ENCODE measurements around the gene MAPT. TPM values are rescaled to one million over a fixed set of nuclear protein-coding genes. Genes with fewer than 3 reads are reported as not detected.

MAPT gene
- total and polyA plus RNA-seq, 2 of the 13 experiments (the other 11 are each of a cell fraction or from before 2014, with no cell fraction given), result 2.1 to 2.8 TPM

DNA sequence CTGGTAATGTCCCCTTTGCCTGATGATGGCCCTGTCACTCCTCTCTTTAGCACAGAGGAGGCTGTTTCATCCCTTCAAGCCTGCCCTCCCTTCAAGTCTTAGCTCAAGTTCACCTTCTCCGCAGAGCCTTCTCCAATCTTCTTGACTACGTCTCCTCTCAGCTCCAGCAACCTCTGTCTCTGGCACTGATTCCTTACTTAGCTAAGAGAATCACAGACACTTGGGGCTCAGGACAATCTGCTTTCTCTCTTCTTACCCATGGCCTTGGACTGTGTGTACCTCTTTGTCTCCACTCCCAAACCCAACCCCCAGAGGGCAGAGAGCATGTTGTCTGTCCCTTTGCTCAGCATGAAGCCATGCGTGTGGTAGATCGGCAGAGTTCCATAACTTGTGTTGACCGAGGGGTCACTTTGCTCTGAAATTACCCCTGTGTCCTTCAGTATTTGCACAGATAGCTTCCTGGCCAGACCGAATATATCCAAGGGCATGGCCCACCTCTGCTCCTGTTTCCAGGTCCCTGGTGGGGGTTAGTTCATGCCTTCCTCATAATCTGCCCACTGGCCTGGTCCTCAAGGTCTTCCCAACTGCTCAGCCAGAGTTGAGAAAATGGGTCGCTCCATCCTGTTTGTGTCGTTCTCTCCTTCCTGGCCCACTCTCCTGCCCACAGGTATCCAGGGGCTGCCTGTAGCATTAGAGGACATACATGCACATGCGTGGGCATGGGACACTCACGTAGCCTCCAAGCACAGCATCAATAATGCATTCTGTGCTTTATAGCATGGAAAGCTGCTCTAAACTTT is 41.6 kb downstream of the MAPT start (continued):
- TF ChIP-seq KIAA2018 (CRISPR knock-in tag; IDR thresholded peaks at IDR 0.05; ENCODE audit: borderline replicate concordance) (no peak), ZNF225 (CRISPR knock-in tag; IDR thresholded peaks at IDR 0.05) (no peak; the same call in 1 of the 2 replicates), MTF2 (CRISPR knock-in tag; IDR thresholded peaks at IDR 0.05; ENCODE audit: borderline replicate concordance) (peak; percentile 68; the same call in 1 of the 2 replicates), ISX (CRISPR knock-in tag; conservative IDR thresholded peaks at IDR 0.05) (no peak), KLF15 (CRISPR knock-in tag; IDR thresholded peaks at IDR 0.05; ENCODE audit: borderline replicate concordance) (no peak), CBX5 (CRISPR knock-in tag; IDR thresholded peaks at IDR 0.05; ENCODE audit: borderline replicate concordance) (peak; percentile 95), NFIB (CRISPR knock-in tag; IDR thresholded peaks at IDR 0.05; ENCODE audit: borderline replicate concordance) (no peak), CREB1 (IDR thresholded peaks at IDR 0.05) (no peak), CREB1 (CRISPR knock-in tag; IDR thresholded peaks at IDR 0.05) (no peak), KDM5A (IDR thresholded peaks at IDR 0.05; ENCODE audit: borderline replicate concordance, low read length) (no peak), RFX5 (IDR thresholded peaks at IDR 0.05; ENCODE audit: low read depth, low read length) (no peak), ZFP82 (CRISPR knock-in tag; IDR thresholded peaks at IDR 0.05; ENCODE audit: borderline replicate concordance) (no peak), MTA3 (CRISPR knock-in tag; IDR thresholded peaks at IDR 0.05) (no peak), PLRG1 (conservative IDR thresholded peaks at IDR 0.05) (no peak), ZNF772 (CRISPR knock-in tag; IDR thresholded peaks at IDR 0.05) (peak; percentile 64), TAF1 (CRISPR knock-in tag; IDR thresholded peaks at IDR 0.05) (no peak; the same call in 1 of the 2 replicates), MTF1 (CRISPR knock-in tag; IDR thresholded peaks at IDR 0.05) (no peak), NFE2 (CRISPR knock-in tag; IDR thresholded peaks at IDR 0.05) (no peak), HOXA5 (CRISPR knock-in tag; IDR thresholded peaks at IDR 0.05) (peak; percentile 91), ZBTB25 (CRISPR knock-in tag; IDR thresholded peaks at IDR 0.05) (peak; percentile 83; the same call in 1 of the 2 replicates)
- TF ChIP-seq, protein P1, sequence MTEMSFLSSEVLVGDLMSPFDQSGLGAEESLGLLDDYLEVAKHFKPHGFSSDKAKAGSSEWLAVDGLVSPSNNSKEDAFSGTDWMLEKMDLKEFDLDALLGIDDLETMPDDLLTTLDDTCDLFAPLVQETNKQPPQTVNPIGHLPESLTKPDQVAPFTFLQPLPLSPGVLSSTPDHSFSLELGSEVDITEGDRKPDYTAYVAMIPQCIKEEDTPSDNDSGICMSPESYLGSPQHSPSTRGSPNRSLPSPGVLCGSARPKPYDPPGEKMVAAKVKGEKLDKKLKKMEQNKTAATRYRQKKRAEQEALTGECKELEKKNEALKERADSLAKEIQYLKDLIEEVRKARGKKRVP (CRISPR knock-in tag; IDR thresholded peaks at IDR 0.05), result no peak; a peak in 1 of 4 replicates

Data from HepG2 (cell line).